CD4-positive, alpha-beta T cell treated with Interleukin-15 for 4 hours (primary cell): ENCODE data around the gene BARHL1.

ENCODE experiments used
- DNase-seq: peaks from one replicate; pipeline ENCODE4 v3.0.0-alpha.2; 2020; ENCODE audit warnings: low spot score

The BARHL1 gene

GRCh38 chr9:132587592-132587955, 5.2 kb downstream of the BARHL1 start:
- DNase-seq = no peak

- no peak for DNase-seq
Measured at GRCh38 chr9:132588098-132588497, 5.7 kb downstream of the BARHL1 start.

- no peak for DNase-seq
Measured at GRCh38 chr9:132588501-132589147, 6.2 kb downstream of the BARHL1 start.

- no peak for DNase-seq
Measured at GRCh38 chr9:132589148-132590036, 7.0 kb downstream of the BARHL1 start.

- DNase-seq = no peak
Measured at GRCh38 chr9:132590037-132590317, 7.6 kb downstream of the BARHL1 start.

- DNase-seq = no peak
Measured at GRCh38 chr9:132590318-132591182, 8.1 kb downstream of the BARHL1 start.

- no peak for DNase-seq
Measured at GRCh38 chr9:132591244-132591643, 8.8 kb downstream of the BARHL1 start.

- no peak for DNase-seq
Measured at GRCh38 chr9:132591751-132592314, 9.4 kb downstream of the BARHL1 start.

GRCh38 chr9:132592451-132592850, 10.0 kb downstream of the BARHL1 start:
- no peak for DNase-seq

- no peak for DNase-seq
Measured at GRCh38 chr9:132594412-132594811, 12.0 kb downstream of the BARHL1 start.

- no peak for DNase-seq
Measured at GRCh38 chr9:132595319-132595718, 12.9 kb downstream of the BARHL1 start.

- no peak for DNase-seq
Measured at GRCh38 chr9:132596200-132596599, 13.8 kb downstream of the BARHL1 start.

- no peak for DNase-seq
Measured at GRCh38 chr9:132597073-132597775, 14.8 kb downstream of the BARHL1 start.

GRCh38 chr9:132600326-132600984, 18.0 kb downstream of the BARHL1 start:
- DNase-seq = no peak

- DNase-seq = no peak
Measured at GRCh38 chr9:132602207-132602606, 19.8 kb downstream of the BARHL1 start.

GRCh38 chr9:132605387-132605786, 23.0 kb downstream of the BARHL1 start:
- DNase-seq = no peak

GRCh38 chr9:132606066-132606465, 23.7 kb downstream of the BARHL1 start:
- DNase-seq = no peak

GRCh38 chr9:132609184-132609583, 26.8 kb downstream of the BARHL1 start:
- no peak for DNase-seq

GRCh38 chr9:132609829-132610228, 27.4 kb downstream of the BARHL1 start:
- no peak for DNase-seq

GRCh38 chr9:132610661-132611060, 28.3 kb downstream of the BARHL1 start:
- no peak for DNase-seq

GRCh38 chr9:132614324-132614723, 31.9 kb downstream of the BARHL1 start:
- DNase-seq = no peak
